Measurements from ENCODE around the gene MRPL48.

GRCh38 chr11:73889536-73889935 is 101.9 kb downstream of the MRPL48 start:
- TF ChIP-seq CTCF (IDR thresholded peaks at IDR 0.05) = no peak
- no peak for TF ChIP-seq SIN3A (IDR thresholded peaks at IDR 0.05; ENCODE audit: borderline replicate concordance, low read depth, low read length)
- TF ChIP-seq EZH2phosphoT487 (IDR thresholded peaks at IDR 0.05; ENCODE audit: borderline replicate concordance, low read depth) = no peak
- no peak for TF ChIP-seq RFX5 (IDR thresholded peaks at IDR 0.05; ENCODE audit: low read length)
- TF ChIP-seq RAD21 (IDR thresholded peaks at IDR 0.05; ENCODE audit: low read length) = no peak
- no peak for TF ChIP-seq POLR2AphosphoS5 (IDR thresholded peaks at IDR 0.05; ENCODE audit: low read depth, low read length)
- no peak for TF ChIP-seq SMC3 (IDR thresholded peaks at IDR 0.05; ENCODE audit: low read depth, low read length)
- TF ChIP-seq TCF12 (IDR thresholded peaks at IDR 0.05) = no peak
- no peak for TF ChIP-seq FOXJ3 (CRISPR knock-in tag; IDR thresholded peaks at IDR 0.05)
- no peak for TF ChIP-seq NRF1 (IDR thresholded peaks at IDR 0.05; ENCODE audit: low read depth, low read length)
- TF ChIP-seq USF2 (IDR thresholded peaks at IDR 0.05; ENCODE audit: borderline replicate concordance, low read depth, low read length) = no peak
